ENCODE results near the gene MET. TPM values are rescaled to one million over a fixed set of nuclear protein-coding genes. Genes with fewer than 3 reads are reported as not detected.

Gene MET
- total and polyA plus RNA-seq, 2 donors (not counting 3 experiments of a cell fraction or from before 2014, with no cell fraction given) = 21.1 to 44.5 TPM

DNA sequence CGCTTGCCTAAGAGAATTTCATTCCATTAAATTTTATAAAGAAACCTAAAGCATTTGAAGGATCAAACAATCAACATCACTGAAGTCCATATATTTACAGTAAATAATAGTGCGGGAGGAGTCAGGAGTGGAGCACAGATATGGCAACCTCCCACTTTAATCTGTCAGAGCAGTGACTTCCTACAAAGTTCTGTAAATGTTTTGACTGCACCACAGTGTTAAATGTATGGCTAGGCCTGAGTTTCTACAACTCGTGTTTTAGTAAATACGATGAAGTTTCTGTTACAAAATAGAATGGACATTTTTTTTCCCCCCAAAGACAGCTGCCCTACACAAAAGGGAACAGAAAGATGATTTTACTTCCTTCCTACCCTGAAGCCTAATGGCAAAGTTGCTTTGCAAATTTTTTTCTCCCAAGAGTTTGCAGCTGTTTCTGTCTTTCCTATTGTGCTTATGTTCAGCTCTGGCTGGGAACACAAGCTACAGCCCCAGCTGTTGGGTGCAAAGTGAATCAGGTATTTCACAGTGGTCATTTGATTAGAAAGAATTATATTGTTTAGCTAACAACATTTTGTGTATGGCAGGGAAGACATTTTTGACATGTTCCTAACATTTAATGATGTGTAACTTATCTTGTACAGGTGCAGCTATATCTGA lies 62.1 kb downstream of the MET start:
- no peak for DNase-seq (ENCODE audit: low read depth, low spot score)
- H3K36me3 ChIP-seq (ENCODE audit: control insufficient read depth in 2 of 2, extremely low read depth in 1 of 2, insufficient read depth in 2 of 2, low read length in 2 of 2) = no peaks in the 10 kb centered on the region
- no peak overlapping the region for H3K9ac ChIP-seq (replicated peaks; ENCODE audit: extremely low read depth, insufficient read depth, low read length)
- TF ChIP-seq GATA2 (IDR thresholded peaks at IDR 0.05; ENCODE audit: insufficient read depth, insufficient read length, low read depth, low read length) (no peak), POLR2AphosphoS5 (IDR thresholded peaks at IDR 0.05; ENCODE audit: insufficient read depth, low read depth, low read length) (no peak), POLR2A (IDR thresholded peaks at IDR 0.05; ENCODE audit: low read depth, low read length) (no peak), MYC (IDR thresholded peaks at IDR 0.05; ENCODE audit: low read depth, low read length) (no peak), EZH2 (IDR thresholded peaks at IDR 0.05; ENCODE audit: borderline replicate concordance, low read depth, low read length, severe bottlenecking) (no peak), JUN (IDR thresholded peaks at IDR 0.05; ENCODE audit: borderline replicate concordance, insufficient read depth, insufficient read length, low read depth) (no peak), FOS (IDR thresholded peaks at IDR 0.05; ENCODE audit: borderline replicate concordance, insufficient read depth, low read length) (no peak)
- TF ChIP-seq, protein P1, sequence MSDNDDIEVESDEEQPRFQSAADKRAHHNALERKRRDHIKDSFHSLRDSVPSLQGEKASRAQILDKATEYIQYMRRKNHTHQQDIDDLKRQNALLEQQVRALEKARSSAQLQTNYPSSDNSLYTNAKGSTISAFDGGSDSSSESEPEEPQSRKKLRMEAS (IDR thresholded peaks at IDR 0.05; ENCODE audit: insufficient read depth, insufficient read length) = no peak
- TF ChIP-seq, protein P2, sequence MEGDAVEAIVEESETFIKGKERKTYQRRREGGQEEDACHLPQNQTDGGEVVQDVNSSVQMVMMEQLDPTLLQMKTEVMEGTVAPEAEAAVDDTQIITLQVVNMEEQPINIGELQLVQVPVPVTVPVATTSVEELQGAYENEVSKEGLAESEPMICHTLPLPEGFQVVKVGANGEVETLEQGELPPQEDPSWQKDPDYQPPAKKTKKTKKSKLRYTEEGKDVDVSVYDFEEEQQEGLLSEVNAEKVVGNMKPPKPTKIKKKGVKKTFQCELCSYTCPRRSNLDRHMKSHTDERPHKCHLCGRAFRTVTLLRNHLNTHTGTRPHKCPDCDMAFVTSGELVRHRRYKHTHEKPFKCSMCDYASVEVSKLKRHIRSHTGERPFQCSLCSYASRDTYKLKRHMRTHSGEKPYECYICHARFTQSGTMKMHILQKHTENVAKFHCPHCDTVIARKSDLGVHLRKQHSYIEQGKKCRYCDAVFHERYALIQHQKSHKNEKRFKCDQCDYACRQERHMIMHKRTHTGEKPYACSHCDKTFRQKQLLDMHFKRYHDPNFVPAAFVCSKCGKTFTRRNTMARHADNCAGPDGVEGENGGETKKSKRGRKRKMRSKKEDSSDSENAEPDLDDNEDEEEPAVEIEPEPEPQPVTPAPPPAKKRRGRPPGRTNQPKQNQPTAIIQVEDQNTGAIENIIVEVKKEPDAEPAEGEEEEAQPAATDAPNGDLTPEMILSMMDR (IDR thresholded peaks at IDR 0.05; ENCODE audit: extremely low read depth in 1 of 2, insufficient read depth in 1 of 2, low read depth in 1 of 2, low read length in 2 of 2) = no peak
- no peaks in the 10 kb centered on the region for H4K20me1 ChIP-seq (replicated peaks; ENCODE audit: control insufficient read depth, extremely low read depth, insufficient read depth, low read length)
- no peaks in the 10 kb centered on the region for H3K27me3 ChIP-seq (ENCODE audit: control insufficient read depth in 2 of 2, insufficient read depth in 2 of 2, low read length in 2 of 2)
- FAIRE-seq = peak; percentile 55
- H2AFZ ChIP-seq (ENCODE audit: low read depth, low read length) = no peak overlapping the region
- no peaks in the 10 kb centered on the region for H3K9me1 ChIP-seq (replicated peaks; ENCODE audit: control insufficient read depth, extremely low read depth, insufficient read depth, low read length)
- no peak overlapping the region for H3K4me2 ChIP-seq (ENCODE audit: insufficient read depth, low read length)
- no peaks in the 10 kb centered on the region for H3K79me2 ChIP-seq (ENCODE audit: control insufficient read depth, insufficient read depth, low read length)
- no peaks in the 10 kb centered on the region for H3K9me3 ChIP-seq (replicated peaks; ENCODE audit: control insufficient read depth, insufficient read depth, low read length)
- peaks cover 44% of the 10 kb centered on the region for H3K4me1 ChIP-seq (ENCODE audit: control insufficient read depth, extremely low read depth, insufficient read depth, low read length)
- dilution Hi-C loops (cut with MboI; ENCODE audit: extremely low pct_ligation_motif_present, low sequenced_read_pairs) (no loop called here), intact Hi-C loops (cut with micrococcal nuclease) (no loop called here)
- ChIA-PET CTCF (interaction anchor here (0.8 to 1.5 kb wide), 5 partner anchors 13 to 143 kb away, joined by 3 to 6 read pairs (median 3); no protein-coding TSS in a partner anchor), POLR2A (no interaction called here)
- H3K4me3 ChIP-seq (replicated peaks in 1 of 3; ENCODE audit: insufficient read depth in 1 of 3, low read depth in 1 of 3, low read length in 3 of 3) = no peak overlapping the region
- no peak overlapping the region for H3K27ac ChIP-seq (ENCODE audit: insufficient read depth, low read depth, low read length)
- BruUV-seq (replicated peaks) = no TSS peak

Measured in endothelial cell of umbilical vein (primary cell).